ENCODE data around the gene SRPK2.
"Not testable (repeated sequence)": the region's sequence is repeated elsewhere in the genome, so short reads cannot be mapped to it uniquely, and the experiment has no call there.

Gene SRPK2

GRCh38 chr7:105388356-105389087 lies at the start of gene SRPK2:
SRPK2 (minus strand) TSS chr7:105388921.
- peak; percentile 81 for DNase-seq (ENCODE audit: low spot score)

DNA sequence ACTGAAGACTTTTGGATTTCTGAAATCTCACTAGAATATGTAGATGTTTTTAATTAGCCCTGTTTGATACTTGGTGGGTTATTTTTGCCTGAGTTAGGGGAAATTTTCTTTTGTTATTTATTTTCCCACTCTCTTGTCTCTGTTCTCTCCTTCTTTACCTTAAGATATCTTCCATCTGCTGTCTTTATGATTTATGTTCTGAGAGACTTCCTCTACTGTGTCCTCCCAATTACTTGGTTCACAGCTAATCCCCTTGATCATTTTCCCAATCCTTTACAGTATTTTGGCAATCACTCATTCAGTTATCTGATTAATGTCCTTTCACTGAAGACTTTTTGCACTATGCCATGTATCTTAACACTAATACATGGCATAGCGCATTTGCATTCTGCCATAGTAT lies 49.5 kb upstream of the SRPK2 start:
- no peak for DNase-seq (ENCODE audit: low spot score)

- DNase-seq (ENCODE audit: low spot score) = not testable (repeated sequence)
Observed at GRCh38 chr7:105437356-105437755, 48.6 kb upstream of the SRPK2 start.

GRCh38 chr7:105429746-105430612 lies 41.3 kb upstream of the SRPK2 start:
- DNase-seq (ENCODE audit: low spot score) = peak; percentile 68

- DNase-seq (ENCODE audit: low spot score) = no peak
Observed at GRCh38 chr7:105426606-105427146, 38.0 kb upstream of the SRPK2 start.

- DNase-seq (ENCODE audit: low spot score) = no peak
Observed at GRCh38 chr7:105423987-105424386, 35.3 kb upstream of the SRPK2 start.

- DNase-seq (ENCODE audit: low spot score) = no peak
Observed at GRCh38 chr7:105413887-105414437, 25.2 kb upstream of the SRPK2 start.

GRCh38 chr7:105410774-105411173 lies 22.1 kb upstream of the SRPK2 start:
- DNase-seq (ENCODE audit: low spot score) = not testable (repeated sequence)

DNA sequence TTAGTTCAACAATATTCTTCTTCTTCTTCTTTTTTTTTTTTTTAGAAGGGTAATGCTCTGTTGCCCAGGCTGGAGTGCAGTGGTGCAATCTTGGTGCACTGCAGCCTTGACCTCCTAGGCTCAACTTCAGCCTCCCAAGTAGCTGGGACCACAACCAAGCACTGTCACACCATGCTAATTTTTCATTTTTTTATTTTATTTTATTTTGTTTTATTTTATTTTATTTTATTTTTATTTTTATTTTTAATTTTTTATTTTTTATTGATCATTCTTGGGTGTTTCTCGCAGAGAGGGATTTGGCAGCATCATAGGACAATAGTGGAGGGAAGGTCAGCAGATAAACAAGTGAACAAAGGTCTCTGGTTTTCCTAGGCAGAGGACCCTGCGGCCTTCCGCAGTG lies 21.1 kb upstream of the SRPK2 start:
- not testable (repeated sequence) for DNase-seq (ENCODE audit: low spot score)

- DNase-seq (ENCODE audit: low spot score) = no peak
Observed at GRCh38 chr7:105408791-105409410, 20.2 kb upstream of the SRPK2 start.

- DNase-seq (ENCODE audit: low spot score) = no peak
Observed at GRCh38 chr7:105403128-105403527, 14.4 kb upstream of the SRPK2 start.

GRCh38 chr7:105402221-105403095 lies 13.7 kb upstream of the SRPK2 start:
- no peak for DNase-seq (ENCODE audit: low spot score)

GRCh38 chr7:105399043-105399725 lies 10.5 kb upstream of the SRPK2 start:
- no peak for DNase-seq (ENCODE audit: low spot score)

GRCh38 chr7:105396566-105396965 lies 7.8 kb upstream of the SRPK2 start:
- no peak for DNase-seq (ENCODE audit: low spot score)

- DNase-seq (ENCODE audit: low spot score) = no peak
Observed at GRCh38 chr7:105391429-105391828, 2.7 kb upstream of the SRPK2 start.

DNA sequence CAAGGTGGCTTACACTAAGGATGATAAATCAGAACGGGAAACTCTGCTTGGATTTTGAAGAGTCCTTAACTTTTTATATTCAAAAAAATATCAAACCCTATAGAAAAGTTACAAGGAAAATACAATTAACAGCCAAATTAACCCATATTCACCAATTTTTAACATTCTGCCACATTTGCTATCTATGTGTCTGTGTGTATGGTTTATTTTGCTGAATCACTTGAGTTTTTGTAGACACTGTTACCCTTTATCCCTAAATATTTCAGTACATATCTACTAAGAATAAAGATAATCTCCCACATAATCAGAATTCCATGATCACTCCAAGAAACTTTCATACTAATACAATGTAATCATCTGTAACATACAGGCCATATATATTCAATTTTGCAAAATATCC lies 1.2 kb upstream of the SRPK2 start:
- DNase-seq (ENCODE audit: low spot score) = no peak

DNA sequence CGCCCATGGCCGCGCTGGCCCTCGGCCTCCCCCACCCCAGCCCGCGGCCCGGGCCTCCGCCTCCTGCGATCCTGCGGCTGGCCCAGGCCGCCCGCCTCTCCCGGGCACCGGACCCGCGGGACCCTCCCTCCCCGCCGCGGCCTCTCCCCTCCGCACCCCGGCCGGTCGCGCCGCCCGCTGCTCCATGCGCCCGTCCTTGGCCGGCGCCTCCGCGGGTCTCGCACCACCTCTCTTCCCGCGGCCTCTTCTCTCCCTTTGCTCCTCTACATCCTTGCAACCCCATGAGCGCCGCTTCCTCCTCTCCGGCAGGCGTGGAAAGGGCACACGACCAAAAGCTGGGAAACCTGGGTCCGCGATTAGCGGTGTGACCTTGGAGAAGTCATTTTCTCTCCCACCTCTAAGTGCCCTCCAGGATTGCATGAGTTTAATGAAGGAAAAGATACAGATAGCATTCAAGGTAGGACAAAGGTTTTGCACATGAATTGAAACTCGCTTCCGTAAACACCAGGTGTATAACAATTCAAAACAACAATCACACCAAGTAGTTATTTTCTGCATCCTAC lies 448 bp upstream of the SRPK2 start:
- peak; percentile 72 for DNase-seq (ENCODE audit: low spot score)

DNA sequence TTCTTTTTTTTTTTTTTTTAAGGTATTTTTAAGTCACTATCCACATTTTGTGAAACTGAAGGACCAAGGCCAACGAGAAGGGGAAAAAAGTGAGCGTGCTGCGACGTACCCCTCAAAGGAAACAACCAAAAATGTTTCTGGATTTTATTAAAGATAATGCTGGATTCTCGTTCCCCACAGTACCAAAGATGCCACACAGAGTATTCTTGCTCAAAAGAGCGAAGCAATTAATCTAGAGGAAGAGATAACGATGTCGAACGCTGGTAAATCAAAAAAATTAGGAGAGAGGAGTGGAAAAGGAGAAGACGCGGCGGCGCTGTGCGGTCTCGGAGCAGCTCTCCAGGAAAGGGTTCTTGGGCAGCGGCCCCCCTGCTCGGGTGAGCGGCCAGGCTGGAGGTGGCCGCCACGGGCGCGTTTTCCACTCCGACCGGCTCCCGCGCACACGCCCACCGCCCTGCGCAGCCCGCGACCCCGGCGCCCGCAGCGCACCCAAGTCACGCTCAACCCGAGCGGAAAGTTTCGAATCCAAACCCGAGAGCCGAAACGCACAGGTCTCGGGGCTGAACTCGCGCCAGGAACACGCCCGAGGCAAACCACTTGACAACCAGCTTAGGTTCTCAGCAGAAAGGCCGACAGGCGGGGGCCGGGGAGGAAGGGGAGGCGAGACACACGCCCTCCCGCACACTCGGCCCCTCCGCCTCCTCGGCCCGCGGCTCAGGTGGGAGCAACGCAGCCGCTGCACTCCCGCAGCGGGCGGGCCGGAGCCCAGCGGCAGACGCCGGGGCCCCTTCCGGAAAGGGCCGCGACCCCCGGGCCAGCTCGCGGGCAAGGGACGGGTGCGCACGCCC lies 989 bp downstream of the SRPK2 start:
- DNase-seq (ENCODE audit: low spot score) = peak; percentile 51

DNA sequence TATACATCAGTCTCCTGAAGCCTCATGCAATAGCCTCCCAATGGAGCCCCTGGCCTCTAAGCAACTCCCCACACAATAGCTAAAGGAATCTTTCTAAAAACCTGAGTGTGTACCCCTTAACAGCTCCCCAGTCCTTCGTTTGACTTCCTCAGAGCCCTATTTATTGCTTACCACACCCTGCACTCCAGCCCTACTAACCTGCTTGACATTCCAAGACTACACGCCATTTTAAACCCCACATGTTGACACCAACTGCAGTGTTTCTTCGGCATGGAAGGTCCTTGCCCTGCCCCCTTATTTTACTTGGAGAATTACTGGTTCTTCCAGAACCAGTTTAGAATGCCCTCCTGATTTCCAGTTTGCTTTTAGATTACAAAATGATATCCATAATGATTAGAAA lies 10.8 kb downstream of the SRPK2 start:
- DNase-seq (ENCODE audit: low spot score) = no peak

Data from LoVo (cell line).